ENCODE data around the gene EPYC.

Gene EPYC

GRCh38 chr12:90959032-90959431 lies 45.7 kb downstream of the EPYC start:
- no peak for DNase-seq (ENCODE audit: low read depth in 2 of 2, low spot score in 1 of 2)

- DNase-seq (ENCODE audit: low read depth in 2 of 2, low spot score in 1 of 2): no peak
Observed at GRCh38 chr12:90958347-90958746, 46.4 kb downstream of the EPYC start.

DNA sequence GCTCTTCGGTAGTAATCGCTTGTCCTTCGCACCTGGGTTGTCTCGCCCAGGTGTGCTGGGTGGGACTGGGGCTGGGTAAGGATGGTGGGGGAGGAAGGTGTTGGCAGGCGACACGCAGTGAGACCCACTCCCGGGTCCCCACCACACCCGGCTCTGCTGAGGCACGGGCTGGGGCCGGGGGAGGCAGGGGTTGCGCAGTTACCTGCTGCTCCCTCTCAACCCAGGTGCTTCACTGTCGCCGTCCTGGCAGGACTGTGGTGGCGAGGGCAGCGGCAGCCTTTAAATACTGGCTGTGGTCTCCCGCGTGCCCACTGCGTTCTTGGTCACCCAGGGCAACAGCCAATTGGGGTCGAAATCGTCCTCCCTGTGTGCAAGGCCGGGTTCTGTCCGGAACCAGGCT lies 49.9 kb downstream of the EPYC start, which contains the start of gene CCER1:
Gene CCER1, minus strand, starts transcription at position 256 of the 400 bp plus-strand sequence. CDS start 434 bp downstream, outside the sequence.
- no peak for DNase-seq (ENCODE audit: low read depth in 2 of 2, low spot score in 1 of 2)

DNA sequence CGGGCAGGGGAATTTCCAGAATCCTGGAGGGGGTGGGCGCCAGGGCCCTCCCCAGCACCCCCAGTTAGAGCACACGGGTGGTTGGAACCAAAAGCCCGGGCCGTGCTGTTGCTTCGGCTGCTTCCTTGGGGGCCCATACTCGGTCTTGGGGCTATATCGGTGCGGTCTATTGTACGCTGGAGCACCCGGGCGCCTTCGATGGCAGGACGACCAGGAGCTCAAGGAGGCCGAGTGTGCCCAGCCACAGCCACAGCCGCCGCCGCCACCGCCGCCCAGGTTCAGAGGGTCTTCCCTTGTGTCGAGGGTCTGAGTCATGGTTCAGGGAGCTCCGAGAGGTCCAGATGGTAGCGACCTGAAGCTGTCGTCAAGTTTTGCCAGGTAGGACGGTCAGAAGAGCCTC lies 50.3 kb downstream of the EPYC start:
- DNase-seq (ENCODE audit: low read depth in 2 of 2, low spot score in 1 of 2): no peak

DNA sequence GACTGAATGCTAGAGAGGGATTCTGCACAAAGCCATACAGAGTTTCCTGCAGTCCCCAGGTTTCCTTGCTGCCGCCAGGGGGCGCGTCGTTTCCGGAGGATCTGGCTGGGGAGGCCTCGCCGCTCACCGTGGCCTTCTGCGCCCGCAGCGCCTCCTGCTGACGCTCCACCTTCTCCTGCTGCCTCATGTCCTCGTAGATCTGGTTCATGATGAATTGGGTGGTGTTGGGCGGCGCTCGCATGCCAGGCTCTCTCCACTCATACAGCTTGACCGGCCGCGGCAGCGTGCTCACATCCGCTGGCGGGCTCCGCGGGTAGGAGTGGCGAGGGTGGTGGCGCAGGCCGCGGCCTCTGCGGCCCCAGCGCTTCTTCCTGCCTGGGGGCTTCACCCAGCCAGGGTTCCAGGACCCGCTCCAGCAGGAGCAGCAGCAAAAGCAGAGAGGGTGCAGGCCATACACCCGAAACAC lies 50.8 kb downstream of the EPYC start:
- no peak for DNase-seq (ENCODE audit: low read depth in 2 of 2, low spot score in 1 of 2)

- no peak for DNase-seq (ENCODE audit: low read depth in 2 of 2, low spot score in 1 of 2)
Observed at GRCh38 chr12:90951432-90952105, 53.2 kb downstream of the EPYC start.

- DNase-seq (ENCODE audit: low read depth in 2 of 2, low spot score in 1 of 2): no peak
Observed at GRCh38 chr12:90947869-90948268, 56.9 kb downstream of the EPYC start.

- DNase-seq (ENCODE audit: low read depth in 2 of 2, low spot score in 1 of 2): no peak
Observed at GRCh38 chr12:90945070-90945649, 59.6 kb downstream of the EPYC start.

DNA sequence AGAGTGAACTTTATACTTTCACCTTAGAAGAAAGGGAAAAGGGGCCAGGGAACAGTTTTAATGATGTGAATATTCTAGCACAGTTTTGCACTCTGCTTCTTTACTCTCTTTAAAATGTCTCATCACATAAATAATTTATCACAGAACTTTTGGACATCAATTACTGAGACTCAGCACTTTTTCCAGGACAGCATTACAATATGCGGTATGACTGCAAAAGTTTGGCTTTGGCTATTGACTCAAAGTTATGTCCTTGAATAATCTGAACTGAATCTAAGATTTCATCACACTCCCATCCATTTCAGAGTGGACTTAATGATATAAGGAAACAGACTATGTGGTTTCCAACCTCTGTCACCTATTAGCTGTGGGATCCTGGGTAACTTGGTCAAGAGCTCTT lies 61.5 kb downstream of the EPYC start:
- no peak for DNase-seq (ENCODE audit: low read depth in 2 of 2, low spot score in 1 of 2)

GRCh38 chr12:90940872-90941499 lies 63.8 kb downstream of the EPYC start:
- no peak for DNase-seq (ENCODE audit: low read depth in 2 of 2, low spot score in 1 of 2)

DNA sequence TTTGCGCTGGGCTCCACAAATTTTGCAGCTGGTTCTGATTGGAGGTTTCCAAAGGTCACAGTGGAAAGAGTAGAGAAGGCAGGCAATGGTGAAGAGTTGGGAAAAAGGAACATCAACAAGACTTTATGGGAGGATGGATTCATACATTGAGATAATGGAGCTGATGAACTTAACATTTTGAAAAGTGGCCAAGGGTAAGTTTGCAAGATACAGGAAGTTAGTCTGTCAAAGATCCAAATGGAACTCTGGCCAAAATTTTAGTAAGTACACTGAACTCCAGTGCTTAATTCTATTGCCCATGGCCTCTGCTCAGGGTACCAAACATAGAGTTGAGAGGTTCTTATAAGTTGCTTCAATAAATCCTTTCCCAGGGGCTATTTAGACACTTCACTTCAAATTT lies 65.4 kb downstream of the EPYC start:
- DNase-seq (ENCODE audit: low read depth in 2 of 2, low spot score in 1 of 2): no peak

DNA sequence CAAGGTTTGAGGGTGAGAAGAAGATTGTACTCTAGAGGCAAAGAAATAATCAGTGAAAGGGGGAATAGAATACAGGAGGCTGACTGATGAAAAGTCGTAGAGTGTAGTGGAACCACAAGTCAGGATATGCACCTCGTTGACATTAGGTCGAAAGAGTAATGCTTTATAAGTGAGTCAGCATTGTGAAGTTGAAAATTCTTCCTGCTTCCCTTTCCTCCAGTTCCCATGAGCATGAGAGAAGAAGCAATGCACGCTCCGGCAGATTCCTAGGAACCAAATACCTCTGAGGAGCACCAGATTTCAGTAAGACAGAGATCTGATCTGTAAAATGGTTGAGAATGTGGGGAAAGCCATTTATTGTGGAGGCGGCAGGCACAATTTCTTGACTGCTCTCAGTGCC lies 66.3 kb downstream of the EPYC start:
- DNase-seq (ENCODE audit: low read depth in 2 of 2, low spot score in 1 of 2): no peak

GRCh38 chr12:90937651-90938050 lies 67.1 kb downstream of the EPYC start:
- no peak for DNase-seq (ENCODE audit: low read depth in 2 of 2, low spot score in 1 of 2)

- no peak for DNase-seq (ENCODE audit: low read depth in 2 of 2, low spot score in 1 of 2)
Observed at GRCh38 chr12:90936230-90937005, 68.4 kb downstream of the EPYC start.

DNA sequence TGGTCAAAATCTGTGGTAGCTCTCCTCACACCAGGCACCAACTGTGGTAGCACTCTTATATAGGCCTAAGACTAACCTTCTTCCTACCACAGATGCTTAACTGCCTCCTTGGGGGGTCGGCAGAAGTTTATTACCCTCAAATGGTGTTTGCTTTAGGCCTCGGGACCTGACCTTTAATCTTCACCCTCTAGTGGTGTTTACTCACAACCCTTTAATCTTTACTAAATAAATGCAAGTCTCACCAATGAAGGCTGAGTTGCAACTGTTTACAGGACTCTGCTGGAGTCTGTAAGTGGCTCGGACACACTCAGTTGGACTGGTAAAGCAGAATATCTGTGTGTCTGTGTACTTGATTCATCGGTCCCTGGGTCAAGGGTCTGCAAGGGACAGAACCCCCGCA lies 79.2 kb downstream of the EPYC start:
- no peak for DNase-seq (ENCODE audit: low read depth in 2 of 2, low spot score in 1 of 2)

- DNase-seq (ENCODE audit: low read depth in 2 of 2, low spot score in 1 of 2): no peak
Observed at GRCh38 chr12:90924406-90924805, 80.4 kb downstream of the EPYC start.

DNA sequence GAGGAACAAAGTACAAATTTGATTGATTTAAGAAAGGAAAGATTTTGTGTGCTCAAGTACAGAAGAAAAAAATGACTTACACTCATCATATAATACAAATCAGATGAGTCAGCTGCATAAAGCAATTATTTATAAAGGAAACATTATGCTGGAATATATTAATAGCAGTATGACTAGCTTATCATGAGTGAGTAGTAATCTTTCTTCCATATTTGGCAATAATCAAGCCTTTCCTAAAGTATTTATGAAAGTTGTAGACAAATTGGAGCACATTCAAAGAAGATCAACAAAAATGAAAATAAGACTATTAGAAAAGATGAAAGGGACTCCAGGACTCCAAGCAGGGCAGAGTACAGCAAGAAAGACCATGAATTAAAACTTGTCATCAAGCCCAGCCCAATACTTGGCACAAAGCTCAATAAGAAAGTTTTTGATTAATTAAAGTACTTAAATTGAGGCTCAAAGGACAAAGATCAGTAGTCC lies 82.6 kb downstream of the EPYC start:
- no peak for DNase-seq (ENCODE audit: low read depth in 2 of 2, low spot score in 1 of 2)

GRCh38 chr12:90921536-90921935 lies 83.2 kb downstream of the EPYC start:
- DNase-seq (ENCODE audit: low read depth in 2 of 2, low spot score in 1 of 2): no peak

DNA sequence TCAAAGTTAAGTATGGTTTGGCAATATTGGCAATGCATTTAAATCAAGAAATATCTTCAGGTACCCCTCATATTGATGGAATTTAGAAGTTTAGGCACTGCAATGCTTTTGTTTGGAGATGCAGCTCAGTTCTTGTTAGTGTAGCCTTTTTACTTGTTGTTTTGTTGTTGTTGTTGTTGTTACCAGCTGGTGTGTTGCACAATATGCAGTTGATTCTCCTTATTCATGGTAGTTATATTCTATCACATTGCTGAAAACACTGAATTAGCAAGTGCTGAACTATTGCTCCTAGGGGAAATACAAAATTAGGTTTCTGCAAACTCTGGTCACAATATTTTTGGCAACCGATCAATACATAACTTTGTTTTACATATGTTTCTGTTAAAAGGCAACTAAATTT lies 84.5 kb downstream of the EPYC start:
- no peak for DNase-seq (ENCODE audit: low read depth in 2 of 2, low spot score in 1 of 2)

DNA sequence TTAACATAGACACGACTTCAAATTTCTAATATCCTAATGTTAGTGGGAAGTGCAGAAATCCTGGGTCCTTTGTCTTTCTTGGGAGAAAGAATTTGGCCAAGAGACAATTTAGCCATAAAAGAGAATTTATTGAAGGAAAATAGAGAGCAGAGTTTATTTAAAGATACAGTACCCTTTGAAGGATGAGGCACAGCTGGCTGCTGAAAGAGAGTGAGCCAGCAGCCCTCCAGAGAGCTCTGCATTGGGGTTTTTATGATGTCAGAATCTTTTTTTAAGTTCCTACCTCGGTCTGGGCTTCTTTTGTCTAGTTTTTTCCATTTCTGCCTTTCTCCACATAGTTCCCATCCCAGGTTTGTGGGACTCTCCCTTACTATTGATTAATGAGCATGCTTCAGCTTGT lies 87.3 kb downstream of the EPYC start:
- no peak for DNase-seq (ENCODE audit: low read depth in 2 of 2, low spot score in 1 of 2)

DNA sequence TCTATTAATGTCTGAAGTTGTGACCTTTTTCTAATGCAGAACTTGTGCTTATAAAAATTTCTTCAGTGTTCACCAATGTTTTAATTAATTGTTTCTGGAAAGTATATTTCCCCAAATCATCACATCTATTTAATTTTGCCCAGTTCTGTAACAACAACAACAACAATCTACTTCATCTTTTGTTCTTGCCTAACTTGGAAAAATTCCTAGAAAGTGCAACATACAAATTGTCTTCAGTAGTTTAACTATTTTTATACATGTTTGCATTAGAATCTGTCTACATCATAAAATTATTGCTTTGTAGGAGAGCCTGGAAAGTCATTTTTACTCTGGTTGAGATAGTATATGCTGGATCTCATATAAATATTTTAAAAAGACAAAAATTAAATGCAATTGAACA lies 88.3 kb downstream of the EPYC start:
- no peak for DNase-seq (ENCODE audit: low read depth in 2 of 2, low spot score in 1 of 2)

GRCh38 chr12:90915353-90915752 lies 89.4 kb downstream of the EPYC start:
- DNase-seq (ENCODE audit: low read depth in 2 of 2, low spot score in 1 of 2): no peak
